ENCODE measurements around the gene ARHGAP15. TPM values are rescaled to one million over a fixed set of nuclear protein-coding genes. Genes with fewer than 3 reads are reported as not detected.

The ARHGAP15 gene
- total RNA-seq, 1 experiment from 2014 or later: 0.42 TPM

DNA sequence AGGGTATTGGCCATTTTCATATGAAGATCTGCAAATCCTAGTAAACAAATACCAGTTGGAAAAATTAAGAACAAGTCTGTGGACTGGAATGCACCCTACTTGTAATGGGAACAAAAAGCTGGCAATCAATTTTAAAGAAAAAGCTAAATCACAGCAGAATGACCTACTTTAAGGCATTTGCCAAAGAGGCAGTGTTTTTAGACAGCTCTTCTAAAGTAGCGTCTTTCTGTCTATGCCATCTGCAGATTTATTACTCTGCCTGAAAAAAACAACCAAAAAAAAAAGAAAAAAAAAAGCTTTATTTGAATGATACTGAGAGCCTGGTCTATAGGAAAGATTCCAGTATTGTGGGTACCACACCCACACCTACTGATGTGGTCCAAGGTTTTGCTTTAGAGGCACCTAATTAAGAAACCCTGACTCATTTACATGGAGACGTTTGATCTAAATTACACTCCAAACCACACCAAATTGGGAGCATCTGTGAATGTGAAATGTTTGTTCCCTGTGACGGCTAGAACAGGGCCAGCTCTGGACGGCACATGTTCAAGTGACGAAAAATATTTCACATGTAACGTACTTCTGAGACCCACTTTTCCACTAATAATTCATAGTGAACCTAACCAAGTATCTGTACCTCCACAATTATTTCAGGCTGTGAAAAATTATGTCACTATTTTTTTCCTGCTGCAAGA, 597.1 kb downstream of the ARHGAP15 start:
- no TSS peak for BruUV-seq (replicated peaks)
- POLR2A ChIA-PET: no interaction called here
- DNase-seq (ENCODE audit: low read depth, low spot score): no peak

More for the DNA sequence above, 597.1 kb downstream of the ARHGAP15 start:
- no peaks in the 10 kb centered on the region for H4K20me1 ChIP-seq (ENCODE audit: insufficient read depth)
- RAD21 ChIA-PET (ENCODE audit: low non-redundant PET in 1 of 2, low total read pairs in 2 of 2, uncharacterized antibody in 2 of 2, unreplicated experiment in 2 of 2): no interaction called here
- CTCF ChIA-PET: no interaction called here
- no peak overlapping the region for H2AFZ ChIP-seq (ENCODE audit: low read depth, low read length, poor library complexity, severe bottlenecking)
- no peak for ATAC-seq
- H3K27me3 ChIP-seq (ENCODE audit: insufficient read depth, low read length): no peaks in the 10 kb centered on the region
- no peak for TF ChIP-seq ELF1 (IDR thresholded peaks at IDR 0.05; ENCODE audit: borderline replicate concordance, low read depth)
- TF ChIP-seq ZNF274 (IDR thresholded peaks at IDR 0.05; ENCODE audit: low read depth, low read length): no peak
- TF ChIP-seq TCF7L2 (IDR thresholded peaks at IDR 0.05; ENCODE audit: borderline replicate concordance, extremely low read depth, insufficient read depth, insufficient read length): no peak
- no peak for TF ChIP-seq POLR2A (IDR thresholded peaks at IDR 0.05; ENCODE audit: borderline replicate concordance, extremely low read depth, insufficient read depth, insufficient read length)
- TF ChIP-seq CEBPB (IDR thresholded peaks at IDR 0.05; ENCODE audit: low read depth): no peak
- TF ChIP-seq SIN3A (IDR thresholded peaks at IDR 0.05; ENCODE audit: low read depth): no peak
- TF ChIP-seq, protein P1, sequence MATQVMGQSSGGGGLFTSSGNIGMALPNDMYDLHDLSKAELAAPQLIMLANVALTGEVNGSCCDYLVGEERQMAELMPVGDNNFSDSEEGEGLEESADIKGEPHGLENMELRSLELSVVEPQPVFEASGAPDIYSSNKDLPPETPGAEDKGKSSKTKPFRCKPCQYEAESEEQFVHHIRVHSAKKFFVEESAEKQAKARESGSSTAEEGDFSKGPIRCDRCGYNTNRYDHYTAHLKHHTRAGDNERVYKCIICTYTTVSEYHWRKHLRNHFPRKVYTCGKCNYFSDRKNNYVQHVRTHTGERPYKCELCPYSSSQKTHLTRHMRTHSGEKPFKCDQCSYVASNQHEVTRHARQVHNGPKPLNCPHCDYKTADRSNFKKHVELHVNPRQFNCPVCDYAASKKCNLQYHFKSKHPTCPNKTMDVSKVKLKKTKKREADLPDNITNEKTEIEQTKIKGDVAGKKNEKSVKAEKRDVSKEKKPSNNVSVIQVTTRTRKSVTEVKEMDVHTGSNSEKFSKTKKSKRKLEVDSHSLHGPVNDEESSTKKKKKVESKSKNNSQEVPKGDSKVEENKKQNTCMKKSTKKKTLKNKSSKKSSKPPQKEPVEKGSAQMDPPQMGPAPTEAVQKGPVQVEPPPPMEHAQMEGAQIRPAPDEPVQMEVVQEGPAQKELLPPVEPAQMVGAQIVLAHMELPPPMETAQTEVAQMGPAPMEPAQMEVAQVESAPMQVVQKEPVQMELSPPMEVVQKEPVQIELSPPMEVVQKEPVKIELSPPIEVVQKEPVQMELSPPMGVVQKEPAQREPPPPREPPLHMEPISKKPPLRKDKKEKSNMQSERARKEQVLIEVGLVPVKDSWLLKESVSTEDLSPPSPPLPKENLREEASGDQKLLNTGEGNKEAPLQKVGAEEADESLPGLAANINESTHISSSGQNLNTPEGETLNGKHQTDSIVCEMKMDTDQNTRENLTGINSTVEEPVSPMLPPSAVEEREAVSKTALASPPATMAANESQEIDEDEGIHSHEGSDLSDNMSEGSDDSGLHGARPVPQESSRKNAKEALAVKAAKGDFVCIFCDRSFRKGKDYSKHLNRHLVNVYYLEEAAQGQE (IDR thresholded peaks at IDR 0.05; ENCODE audit: low read depth): no peak
- H3K9ac ChIP-seq (ENCODE audit: low read length): no peak overlapping the region
- no peaks in the 10 kb centered on the region for H3K79me2 ChIP-seq (ENCODE audit: insufficient read depth, low read length)
- H3K9me2 ChIP-seq (ENCODE audit: insufficient read depth): no peaks in the 10 kb centered on the region
- H3K4me3 ChIP-seq (replicated peaks in 1 of 2; ENCODE audit: low read depth in 1 of 2, low read length in 2 of 2): no peak overlapping the region
- no peaks in the 10 kb centered on the region for H3K9me3 ChIP-seq (ENCODE audit: control insufficient read depth in 1 of 2, insufficient read depth in 1 of 2, low read depth in 1 of 2, low read length in 2 of 2)
- no peaks in the 10 kb centered on the region for H3K4me1 ChIP-seq (ENCODE audit: control insufficient read depth in 1 of 2, insufficient read depth in 2 of 2, low read length in 2 of 2)
- no peak overlapping the region for H3K4me2 ChIP-seq (ENCODE audit: low read length)
- no peaks in the 10 kb centered on the region for H3K36me3 ChIP-seq (ENCODE audit: control insufficient read depth in 1 of 2, insufficient read depth in 2 of 2, low read length in 2 of 2)
- intact Hi-C loops (cut with micrococcal nuclease): no loop called here
- H3K27ac ChIP-seq (ENCODE audit: low read depth, low read length): no peak overlapping the region
